GM19351 (cell line): ENCODE measurements around the gene DIPK1A.

Experiments
- ATAC-seq: cut with Tn5 transposase; IDR thresholded peaks from one replicate; pipeline ENCODE4 v1.9.1; 2021; ENCODE audit warnings: mild to moderate bottlenecking, moderate library complexity; ENCODE audit not compliant: unreplicated experiment

The DIPK1A gene

DNA sequence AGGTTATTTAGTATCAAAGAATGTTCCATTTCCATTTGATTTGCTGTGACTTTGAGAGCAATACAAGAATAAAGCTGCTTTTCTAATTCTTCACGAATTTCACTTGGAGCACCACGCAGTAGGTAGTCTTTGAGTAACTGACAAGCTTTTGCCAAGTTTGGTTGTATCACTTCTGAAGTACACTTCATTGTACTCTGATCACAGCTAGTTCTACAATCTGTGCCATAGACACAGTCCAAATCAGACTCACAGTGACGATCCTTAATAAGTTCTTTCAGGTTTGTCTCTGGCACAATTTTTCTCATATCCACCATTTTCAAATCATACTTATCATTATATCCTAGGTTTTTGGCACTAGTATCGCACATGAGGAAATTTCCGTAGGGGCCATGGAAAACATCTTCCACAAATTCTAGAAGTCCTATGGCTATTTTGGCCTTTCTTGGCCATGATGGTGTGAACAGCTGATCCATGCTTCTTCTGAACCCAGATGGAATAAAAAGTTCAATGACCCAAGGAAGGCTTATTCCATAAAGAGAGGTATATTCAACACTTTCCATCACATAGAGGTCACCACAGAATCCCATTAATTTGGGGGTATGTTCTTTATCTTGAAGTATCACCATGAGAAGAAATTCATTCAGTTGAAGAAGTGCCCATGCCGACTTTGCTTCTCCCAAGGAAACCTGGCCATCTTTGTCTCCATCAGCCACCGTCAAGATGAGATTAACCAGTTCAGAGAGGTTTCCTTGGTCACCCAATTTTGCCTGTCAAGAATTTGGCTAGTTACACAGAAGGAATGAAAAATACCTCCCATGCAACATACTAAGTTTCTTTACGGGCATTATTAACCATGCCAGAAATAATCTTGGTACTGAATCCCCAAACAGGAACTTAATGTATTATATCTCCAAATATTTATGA lies 117.6 kb downstream of the DIPK1A start:
- no peak for ATAC-seq

DNA sequence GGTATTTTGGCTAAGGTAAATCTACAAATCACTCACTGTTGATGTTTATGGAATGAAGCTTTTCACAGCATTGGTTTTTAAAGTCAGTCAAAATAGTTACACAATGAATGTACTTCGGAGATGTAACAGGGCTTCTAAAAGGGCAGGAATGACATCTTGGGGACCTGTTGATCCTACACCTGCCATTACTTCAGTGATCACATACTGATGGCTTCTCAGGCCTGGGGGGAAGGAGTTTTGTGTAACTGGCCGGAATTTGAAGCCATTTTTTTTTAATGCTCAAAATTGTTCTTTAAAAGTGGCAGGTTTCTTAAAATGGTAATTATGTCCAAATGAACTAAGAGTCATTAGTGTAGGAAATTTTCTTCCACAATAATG lies 118.2 kb downstream of the DIPK1A start:
- ATAC-seq: no peak

DNA sequence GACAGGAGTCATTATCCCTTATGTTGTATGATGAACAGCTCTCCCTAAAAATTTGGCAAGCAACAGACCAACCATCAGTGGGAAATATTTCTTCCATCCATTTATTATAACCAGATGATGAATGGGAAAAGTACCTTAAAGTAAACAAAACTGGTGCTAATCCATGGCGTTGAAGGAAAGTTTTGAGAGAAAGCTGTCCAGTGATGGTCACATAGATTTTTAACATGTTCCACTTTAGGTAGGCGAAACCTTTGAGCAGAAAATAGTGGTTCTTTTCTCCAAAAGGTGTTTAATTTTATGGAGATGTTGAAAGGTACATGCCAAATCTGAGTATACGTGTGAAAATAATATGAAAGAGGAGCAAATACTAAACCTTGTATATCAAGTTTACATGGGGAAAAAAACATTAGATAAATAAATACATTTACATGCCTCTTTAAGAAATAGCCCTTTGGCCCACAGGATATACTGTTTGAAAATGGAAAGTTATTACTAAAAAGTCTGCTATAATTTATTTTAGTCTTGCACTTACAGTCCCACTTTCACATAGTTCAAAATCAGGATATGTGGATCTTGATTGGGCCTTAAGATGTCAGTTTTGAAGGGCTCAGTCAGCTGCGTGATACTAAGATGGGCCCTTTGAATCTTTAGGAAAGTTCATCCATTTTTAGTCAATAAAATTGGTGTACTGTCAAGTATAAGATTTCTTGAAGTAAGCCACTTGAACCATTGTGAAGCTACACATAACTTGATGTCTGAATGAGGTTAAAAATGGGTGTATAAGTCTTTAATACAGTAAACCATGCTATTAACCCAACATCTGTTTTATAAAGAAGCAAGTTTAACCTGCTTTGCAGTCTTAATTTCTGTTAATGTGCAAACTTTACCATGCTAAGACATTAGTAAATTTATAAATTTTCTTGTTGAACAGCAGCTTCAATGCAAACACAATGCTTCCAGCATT lies 118.9 kb downstream of the DIPK1A start:
- no peak for ATAC-seq

DNA sequence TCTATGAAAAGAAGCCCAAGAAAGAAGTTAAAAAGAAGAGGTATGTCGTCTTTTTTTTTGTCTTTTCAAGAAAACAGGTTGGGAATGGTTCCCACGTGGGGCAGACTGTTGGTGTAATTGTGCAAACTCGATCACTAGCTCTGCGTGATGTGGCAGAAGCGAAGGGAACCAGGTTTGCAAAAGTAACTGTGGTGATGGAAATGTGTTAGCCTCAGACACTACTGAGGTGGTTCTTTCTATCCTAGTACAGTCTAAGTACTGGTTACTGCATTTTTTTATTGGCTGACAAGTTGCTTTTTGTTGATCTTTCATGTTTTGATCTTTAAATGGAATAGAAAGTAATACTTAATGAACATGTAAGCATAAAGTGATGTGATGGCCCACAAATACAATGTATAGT lies 120.7 kb downstream of the DIPK1A start:
- ATAC-seq: no peak

DNA sequence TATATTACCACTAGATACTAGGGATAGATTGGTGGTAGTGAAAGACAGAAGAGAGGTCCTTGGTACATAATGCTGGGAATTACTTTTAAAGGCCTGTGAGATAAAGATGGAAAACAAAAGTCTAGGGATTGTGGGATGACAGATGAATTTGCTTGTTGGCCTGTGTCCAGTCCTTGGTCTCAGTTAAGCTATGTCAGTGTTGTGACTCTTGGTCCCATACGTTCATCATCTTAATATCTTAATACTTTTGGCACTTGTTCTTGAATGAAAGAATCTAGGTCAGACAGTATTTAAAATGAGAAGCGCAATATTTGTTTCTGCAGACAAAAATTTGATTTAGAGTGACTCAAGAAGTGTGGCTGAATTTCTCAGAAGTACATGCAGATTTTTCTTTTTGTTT lies 121.8 kb downstream of the DIPK1A start:
- ATAC-seq: no peak

DNA sequence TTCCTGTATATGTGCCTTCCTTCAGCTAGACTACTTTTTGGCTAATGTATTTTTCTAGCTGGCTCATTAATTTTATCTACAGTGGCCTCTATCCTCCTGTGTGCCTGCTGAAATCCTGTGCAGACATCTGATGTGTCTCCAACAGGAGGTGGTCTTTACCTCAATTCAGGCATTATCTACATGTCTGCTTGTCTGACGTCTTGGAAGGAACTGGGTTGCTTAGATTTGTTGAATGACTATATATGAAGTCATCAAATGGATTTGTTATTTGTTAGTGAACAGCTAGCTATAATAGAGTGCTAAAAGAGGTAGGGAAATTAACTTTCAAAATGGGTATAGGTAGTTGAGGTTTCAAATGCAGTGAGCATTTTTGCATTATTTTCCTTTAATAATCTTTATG lies 122.7 kb downstream of the DIPK1A start:
- ATAC-seq: no peak

DNA sequence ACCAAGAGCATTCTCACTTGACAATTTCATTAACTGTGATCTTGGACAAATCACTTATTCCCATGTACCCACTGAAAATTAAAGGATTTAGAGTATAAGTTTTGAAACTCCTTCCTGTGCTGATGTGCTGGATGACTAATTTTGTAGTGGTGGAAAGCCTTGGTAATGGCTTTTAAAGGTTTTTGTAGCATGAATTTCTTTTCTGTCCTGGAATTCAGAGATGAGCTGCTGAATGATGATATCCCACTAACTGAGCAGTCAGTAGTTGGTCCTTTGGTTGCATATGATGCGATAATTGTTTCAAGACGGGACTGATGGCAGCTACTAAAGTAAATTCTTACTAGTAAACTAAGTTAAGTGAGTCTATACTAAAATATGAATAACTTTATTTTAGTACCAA lies 124.2 kb downstream of the DIPK1A start:
- ATAC-seq: no peak

DNA sequence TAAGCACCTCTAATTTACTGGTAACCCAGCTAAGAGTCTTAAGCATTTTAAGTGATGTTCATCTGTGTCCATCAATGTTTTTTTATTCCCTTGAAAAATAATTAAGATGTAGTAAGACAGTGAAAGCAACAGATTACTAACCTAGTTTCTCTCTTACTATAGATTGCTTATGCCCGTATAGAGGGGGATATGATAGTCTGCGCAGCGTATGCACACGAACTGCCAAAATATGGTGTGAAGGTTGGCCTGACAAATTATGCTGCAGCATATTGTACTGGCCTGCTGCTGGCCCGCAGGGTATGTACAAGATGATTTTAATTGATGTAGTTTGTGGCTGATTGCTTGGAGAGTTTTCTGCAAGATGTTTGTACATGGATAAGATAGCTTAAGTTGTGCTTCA lies 126.6 kb downstream of the DIPK1A start:
- ATAC-seq: no peak

DNA sequence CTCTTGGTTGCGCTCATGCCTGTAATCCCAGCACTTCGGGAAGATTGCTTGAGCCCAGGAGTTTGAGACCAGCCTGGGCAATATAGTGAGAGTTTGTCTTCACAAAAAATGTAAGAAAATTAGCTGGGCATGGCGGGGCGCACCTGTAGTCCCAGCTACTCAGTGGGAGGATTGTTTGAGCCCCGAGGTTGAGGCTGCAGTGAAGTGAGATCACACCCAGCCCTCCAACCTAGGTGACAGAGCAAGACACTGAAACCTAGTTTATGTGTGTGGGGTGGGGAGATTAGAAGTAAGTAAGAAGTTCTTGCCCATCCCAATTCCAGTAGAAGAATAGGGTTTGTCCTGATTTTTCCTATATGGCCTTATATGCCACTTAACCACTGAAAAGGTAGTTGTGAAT lies 127.4 kb downstream of the DIPK1A start:
- ATAC-seq: no peak

DNA sequence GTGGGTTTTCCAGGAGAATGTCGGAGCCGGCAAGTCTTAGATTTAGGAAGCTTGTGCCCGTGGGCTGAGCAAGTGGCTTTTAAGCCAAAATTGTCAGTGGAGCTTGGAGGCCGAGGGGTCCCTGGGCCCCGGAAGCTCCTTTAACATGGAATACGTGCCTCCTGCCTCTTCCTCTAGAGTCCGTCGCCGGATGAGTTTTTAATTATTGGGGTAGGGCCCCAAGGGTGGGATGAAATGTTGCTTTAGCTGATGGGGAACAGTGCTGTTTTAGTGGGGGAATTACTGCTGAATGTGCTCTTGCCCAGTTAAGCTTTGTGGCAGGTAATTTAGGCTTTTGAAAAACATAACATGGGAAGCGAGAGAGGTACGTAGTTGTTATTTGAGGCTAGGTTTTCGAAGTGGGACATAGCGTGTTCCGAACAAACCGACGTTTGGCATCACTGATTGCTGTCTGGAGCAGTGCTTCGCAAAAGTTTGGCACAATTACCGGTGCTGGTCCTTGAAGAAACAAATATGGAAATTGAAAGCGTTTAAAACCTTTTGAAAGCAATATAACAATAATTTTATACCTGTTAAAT lies 128.6 kb downstream of the DIPK1A start:
- no peak for ATAC-seq

DNA sequence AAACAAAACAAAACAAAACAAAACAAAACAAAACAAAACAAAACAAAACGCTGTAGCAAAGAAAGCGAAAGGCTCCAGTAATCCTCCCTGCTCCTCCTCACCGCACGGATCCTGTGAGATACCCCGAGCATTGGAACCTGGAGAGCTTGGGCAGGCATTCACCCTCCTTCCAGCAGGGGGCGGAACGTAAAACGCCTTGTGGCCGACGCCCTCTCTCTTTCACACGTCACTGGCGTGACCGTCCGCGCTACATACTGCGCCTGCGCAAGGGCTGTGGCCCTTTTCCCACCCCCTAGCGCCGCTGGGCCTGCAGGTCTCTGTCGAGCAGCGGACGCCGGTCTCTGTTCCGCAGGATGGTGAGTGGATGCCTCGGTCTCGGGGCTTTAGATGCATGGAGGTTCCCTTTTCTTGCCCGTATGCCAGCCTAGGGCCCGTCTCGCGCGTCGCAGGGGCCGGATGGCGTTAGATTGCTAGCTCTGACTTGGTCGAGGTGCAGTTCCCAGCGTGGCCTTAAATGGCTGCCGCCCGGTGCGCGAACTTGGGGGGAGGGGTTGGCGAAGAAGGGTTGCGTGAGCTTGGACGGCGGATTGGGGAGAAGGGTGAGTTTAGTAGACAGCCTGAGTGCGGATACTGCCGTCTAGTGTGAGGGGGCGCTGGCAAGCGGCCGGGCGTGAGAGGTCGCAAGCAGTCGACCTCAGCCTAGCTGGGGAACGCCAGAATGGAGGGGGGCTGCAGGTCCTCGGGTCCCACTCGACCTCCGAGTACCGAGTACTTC lies 129.3 kb downstream of the DIPK1A start, which contains the start of gene RPL5:
TSS of gene RPL5 (plus strand) at position 279 of the 775 bp plus-strand sequence. CDS start at position 354, 75 bp downstream.
- peak; percentile 84 for ATAC-seq

DNA sequence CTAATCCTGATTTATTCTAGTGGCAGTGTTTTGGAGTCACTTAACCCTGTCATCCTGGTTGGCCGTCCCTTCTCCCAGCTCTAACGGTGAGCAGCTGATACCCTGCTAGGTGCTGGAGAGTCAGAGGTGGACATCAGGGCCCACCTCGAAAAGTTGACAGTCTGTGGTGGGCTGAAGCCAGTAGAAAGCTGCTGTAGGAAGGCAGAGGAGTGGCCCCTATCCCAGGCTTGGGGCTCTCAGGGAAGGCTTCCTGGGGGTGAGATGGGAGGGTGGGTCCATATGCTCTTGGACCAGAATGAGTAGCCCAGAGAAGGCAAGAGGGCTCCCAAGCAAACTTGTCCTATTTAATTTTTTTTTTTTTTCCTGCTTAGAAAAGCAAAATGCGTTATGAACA lies 129.9 kb downstream of the DIPK1A start:
- peak; percentile 3 for ATAC-seq

DNA sequence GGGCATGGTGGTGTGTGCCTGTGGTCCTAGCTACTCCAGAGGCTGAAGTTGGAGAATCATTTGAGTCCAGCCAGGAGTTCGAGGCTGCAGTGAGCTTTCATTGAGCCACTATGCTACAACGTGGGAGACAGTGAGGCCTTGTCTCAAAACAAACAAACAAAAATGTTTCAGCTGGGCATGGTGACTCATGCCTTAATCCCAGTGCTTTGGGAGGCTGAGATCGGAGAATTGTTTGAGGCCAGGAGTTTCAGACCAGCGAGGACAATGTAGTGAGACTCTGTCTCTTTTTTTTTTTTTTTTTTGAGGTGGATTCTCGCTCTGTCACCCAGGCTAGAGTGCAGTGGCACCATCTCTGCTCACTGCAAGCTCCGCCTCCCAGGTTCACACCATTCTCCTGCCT lies 134.5 kb downstream of the DIPK1A start:
- no peak for ATAC-seq

DNA sequence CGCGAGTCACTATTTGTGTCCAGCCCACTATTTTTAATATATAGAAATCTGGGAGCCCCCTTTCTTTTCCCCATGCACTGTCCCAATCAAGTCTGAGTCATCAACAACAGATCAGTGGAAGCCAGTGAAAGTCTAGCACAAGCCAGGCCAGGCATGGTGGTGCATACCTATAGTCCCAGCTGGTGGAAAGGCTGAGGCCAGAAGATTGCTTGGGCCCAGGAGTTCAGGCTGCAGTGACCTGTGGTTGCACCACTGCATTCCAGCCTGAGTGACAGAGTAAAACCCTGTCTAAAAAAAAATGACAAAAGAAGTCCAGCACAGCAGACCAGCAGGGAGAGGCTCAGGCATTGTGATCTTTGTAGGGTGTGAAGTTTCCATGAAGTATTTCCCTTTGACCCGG lies 138.4 kb downstream of the DIPK1A start:
- ATAC-seq: no peak

DNA sequence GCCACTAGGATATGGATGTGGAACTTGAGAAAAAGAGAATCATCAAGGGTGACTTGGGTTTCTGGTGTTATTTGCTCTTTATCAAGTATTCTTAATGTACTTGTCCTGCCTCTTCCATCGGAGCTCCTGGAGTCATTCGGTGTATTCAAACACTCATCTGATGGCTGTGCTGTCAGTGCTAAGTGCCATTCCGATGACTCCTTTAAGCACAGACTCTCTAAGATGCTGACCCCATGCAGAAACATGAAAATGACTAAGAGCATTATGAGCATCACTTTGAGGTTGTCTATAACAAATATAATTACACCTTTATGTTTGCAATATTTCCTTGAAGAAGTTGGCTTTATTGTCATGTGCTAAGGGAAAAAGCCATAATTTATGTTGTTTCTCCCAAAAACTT lies 140.7 kb downstream of the DIPK1A start:
- no peak for ATAC-seq

DNA sequence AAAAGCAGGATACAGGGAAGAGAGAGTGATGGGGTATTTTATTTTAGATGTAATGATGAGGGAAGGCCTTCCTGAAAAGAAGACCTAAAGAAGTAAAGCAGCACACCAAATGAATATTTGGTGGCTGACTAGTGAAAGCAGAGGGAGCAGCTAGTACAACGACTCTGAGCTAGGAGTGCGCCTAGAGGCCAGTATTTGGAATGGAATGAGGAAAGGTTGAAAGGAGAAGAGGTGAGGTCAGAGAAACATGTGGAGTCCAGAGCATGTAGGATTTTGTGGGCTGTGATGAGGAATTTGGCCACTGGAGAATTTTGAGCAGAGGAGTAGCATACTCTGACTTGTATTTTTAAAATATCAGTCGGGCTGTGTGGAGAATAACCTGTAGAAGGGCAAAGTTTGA lies 141.2 kb downstream of the DIPK1A start:
- no peak for ATAC-seq

DNA sequence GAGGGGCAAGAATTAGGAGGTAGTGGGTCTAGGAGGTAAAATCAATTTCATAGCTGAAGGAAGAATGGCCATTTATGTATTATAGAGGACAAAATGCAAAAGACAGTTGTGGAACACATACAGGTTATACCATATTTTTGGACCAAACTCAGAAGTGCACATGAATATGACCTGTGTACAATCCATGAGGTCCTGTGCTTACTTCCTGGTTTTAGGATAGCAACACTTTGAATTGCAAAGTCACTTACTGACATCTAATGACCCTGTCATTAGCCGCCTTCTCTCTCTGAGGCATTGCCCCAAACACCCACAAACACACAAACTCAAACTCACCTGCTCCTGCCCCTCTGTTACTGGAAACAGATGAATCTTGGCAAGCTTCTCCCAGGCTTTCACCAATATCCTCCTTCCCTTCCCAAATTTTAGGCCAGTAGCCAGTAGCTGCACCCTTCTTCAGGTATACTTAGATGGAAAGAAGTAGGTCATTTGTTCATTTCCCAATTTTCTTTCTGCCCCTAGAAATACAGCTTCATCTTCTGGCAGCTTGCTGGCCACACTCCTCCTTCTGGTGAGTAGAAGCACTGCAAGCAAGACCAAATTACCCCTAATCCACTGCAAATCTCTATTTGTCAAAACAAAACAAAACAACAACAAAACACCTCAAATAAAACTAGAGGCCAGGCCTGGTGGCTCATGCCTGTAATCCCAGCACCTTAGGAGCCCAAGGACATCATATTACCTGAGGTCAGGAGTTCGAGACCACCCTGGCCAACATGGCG lies 143.1 kb downstream of the DIPK1A start:
- ATAC-seq: peak; percentile 77

DNA sequence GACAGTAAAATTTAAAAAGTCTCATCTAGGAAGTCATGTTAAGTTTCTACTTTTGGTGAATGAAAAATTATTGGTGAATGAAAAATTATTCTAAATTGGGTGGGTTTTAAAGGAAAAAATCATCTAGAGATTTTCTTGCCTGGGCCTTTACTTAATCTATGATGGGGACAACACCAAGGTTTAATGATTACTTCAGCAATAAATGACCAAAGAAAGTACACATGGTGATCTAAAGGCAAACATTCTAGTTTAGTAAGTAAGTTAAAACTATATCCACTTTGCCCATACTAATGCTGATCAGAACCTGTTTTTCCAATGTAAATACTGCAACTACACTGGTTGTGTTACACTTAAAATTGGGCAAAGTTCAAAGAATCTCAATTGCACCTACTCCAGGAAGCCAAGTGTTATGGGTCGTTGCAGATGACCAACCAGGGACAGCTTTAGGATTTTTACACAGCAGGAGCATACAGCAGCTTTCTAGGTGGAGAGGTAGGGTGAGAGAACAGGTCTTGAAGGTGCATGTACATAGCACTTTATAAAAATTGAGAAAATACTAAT lies 144.0 kb downstream of the DIPK1A start:
- ATAC-seq: no peak

DNA sequence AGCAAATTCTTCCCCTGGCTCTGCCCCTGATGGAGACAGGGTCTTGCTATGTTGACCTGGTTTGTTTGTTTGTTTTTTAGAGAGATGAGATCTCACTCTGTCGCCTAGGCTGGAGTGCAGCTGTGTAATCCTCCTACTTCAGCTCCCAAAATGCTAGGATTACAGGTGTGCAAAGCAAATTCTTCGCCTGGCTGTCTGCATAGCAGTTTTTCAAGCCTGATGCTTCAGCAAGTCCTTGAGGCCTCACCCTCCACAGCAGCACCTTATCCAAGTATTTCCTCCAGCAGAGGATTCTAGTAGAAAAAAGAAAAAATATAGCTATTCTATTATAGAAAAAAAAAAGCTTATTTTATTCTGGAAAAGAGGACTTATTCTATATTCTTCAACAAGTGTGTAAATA lies 144.5 kb downstream of the DIPK1A start:
- no peak for ATAC-seq
